Adrenal gland (tissue), 12 donors: ENCODE results near the gene CDK17. TPM values are rescaled to one million over a fixed set of nuclear protein-coding genes. Genes with fewer than 3 reads are reported as not detected.
"Not testable (repeated sequence)": the region's sequence is repeated elsewhere in the genome, so short reads cannot be mapped to it uniquely, and the experiment has no call there.

Experiments
- DNase-seq, 7 donors: peaks; one replicate each; pipeline ENCODE4 v3.0.0-alpha.2; 2019 to 2020
- H3K27ac ChIP-seq, 5 donors: fragments of 200-600 bp; sonication (generic) in 4 of 5; 1 replicate in 3 of 5; 2 replicates in 2 of 5; pipeline versions ENCODE4 v1.5.1 to v1.8.0; 2016 to 2020; ENCODE audit warnings: mild to moderate bottlenecking in 1 of 5
- H3K27me3 ChIP-seq: fragments of 200-600 bp; 2 replicates; pipeline ENCODE4 v1.8.0; 2021
- H3K36me3 ChIP-seq, 2 donors: fragments of 200-600 bp; replicated peaks in 1 of 2; 1 replicate in 1 of 2; 2 replicates in 1 of 2; pipeline versions ENCODE4 v1.5.1 to v1.8.0; 2018 to 2022
- H3K4me1 ChIP-seq, 2 donors: fragments of 200-600 bp; replicated peaks in 1 of 2; 1 replicate in 1 of 2; 2 replicates in 1 of 2; pipeline versions ENCODE4 v1.5.1 to v1.8.0; 2018 to 2021
- H3K4me3 ChIP-seq, 4 donors: fragments of 200-600 bp; sonication (generic) in 3 of 4; one replicate each; pipeline ENCODE4 v1.5.1; 2016 to 2018
- H3K9me3 ChIP-seq, 3 donors: fragments of 200-600 bp; sonication (generic) in 1 of 3; replicated peaks in 1 of 3; 1 replicate in 2 of 3; 2 replicates in 1 of 3; pipeline versions ENCODE4 v1.5.1 to v1.8.0; 2016 to 2021
- POLR2A ChIP-seq, 2 donors: fragments of 450-650 bp; IDR thresholded peaks; one replicate each; pipeline ENCODE4 v1.6.1; 2017; ENCODE audit warnings: antibody characterized with exemption in 2 of 2, mild to moderate bottlenecking in 2 of 2, moderate library complexity in 1 of 2
- WGBS, 4 donors: extraction: QIAGEN DNeasy Blood & Tissue Kit in 2 of 4; methylation state at CpG; one replicate each; pipeline versions ENCODE4 v1.1.5 to v1.1.7; 2013 to 2017; 5-methylcytosine and 5-hydroxymethylcytosine counted together
- intact Hi-C, 2 donors: fragments of 100-400 bp; cut with DNase I; formaldehyde crosslinking; loops; one replicate each; pipeline versions ENCODE4 v1.14.1 to v1.15.0; 2022 to 2023
- polyA plus RNA-seq, 3 donors: library from polyadenylated mRNA; stranded (reverse); fragments of 200-250 nt in 2 of 3; fragments of 350-450 nt in 1 of 3; fragmentation: Illumina TruSeq in 1 of 3; extraction: RNeasy Lipid Tissue Mini Kit (QIAGEN cat#74804) in 1 of 3; gene quantifications; one replicate each; pipeline ENCODE4 v1.2.3, GENCODE V29; 2013 to 2014
- total RNA-seq, 9 donors: library from RNA; depleted of rRNA in 4 of 9; stranded (reverse); fragments of >200 nt in 4 of 9; fragments of 120-200 nt in 1 of 9; fragmentation: NEBNext Ultra II Directional in 1 of 9; extraction: Animal tissue kit (Norgen Biotek cat#: 25700) in 1 of 9; gene quantifications; one replicate each; pipeline versions ENCODE4 v1.1.0 to v1.2.4, GENCODE V29; 2013 to 2023
- TF ChIP-seq, protein P1 (sequence below), 6 experiments: fragments of 450-650 bp in 4 of 6; fragments of 200-600 bp in 2 of 6; sonication (generic) in 1 of 6; IDR thresholded peaks; 1 replicate in 5 of 6; 2 replicates in 1 of 6; pipeline versions ENCODE4 v1.5.1 to v1.8.0; 2016 to 2021; ENCODE audit warnings: antibody characterized with exemption in 6 of 6, mild to moderate bottlenecking in 2 of 6, moderate library complexity in 1 of 6
- donor health status: healthy with polysubstance abuse.
- donor health status: Bipolar disorder and iron deficiency.
- donor health status: DM: yes; HTN: yes; CAD: no.
- donor health status: DM: no; HTN: no; CAD: no.
- donor health status: DM: no; HTN: no; CAD: no.
- donor health status: DM: yes; HTN: yes; CAD: no.

CDK17 gene
- total and polyA plus RNA-seq, 12 donors = 8.0 to 52.6 (median 21.1) TPM

DNA sequence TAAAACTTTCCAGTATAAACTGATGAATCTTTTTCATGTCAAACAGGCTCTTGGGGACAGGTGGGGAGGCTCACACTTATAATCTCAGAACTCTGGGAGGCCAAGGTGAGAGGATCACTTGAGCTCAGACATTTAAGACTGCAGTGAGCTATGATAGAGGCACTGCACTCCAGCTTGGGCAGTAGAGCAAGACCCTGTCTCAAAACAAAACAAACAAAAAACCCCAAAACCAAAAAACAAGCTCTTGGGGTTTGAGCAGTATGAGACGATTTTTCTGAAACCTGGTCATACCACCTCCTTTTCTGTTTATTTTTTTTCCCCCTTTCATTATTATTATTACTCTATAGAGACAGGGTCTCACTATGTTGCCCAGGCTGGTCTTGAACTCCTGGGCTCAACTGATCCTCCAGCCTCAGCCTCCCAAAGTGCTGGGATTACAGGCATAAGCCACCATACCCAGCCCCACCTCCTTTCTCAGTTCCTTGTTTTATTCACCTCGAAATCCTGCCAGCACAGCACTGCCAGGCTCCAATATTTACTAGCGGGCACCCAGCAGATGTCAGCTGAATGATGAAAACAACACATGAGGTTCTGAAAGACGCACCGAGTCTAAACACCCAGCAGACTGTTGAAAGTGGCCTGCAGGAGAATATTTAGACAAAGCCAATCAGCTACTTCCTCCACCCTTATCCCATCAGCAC lies 19.5 kb upstream of the CDK17 start:
- DNase-seq = no peak
- no peak overlapping the region for H3K27ac ChIP-seq
- H3K4me3 ChIP-seq = no peak overlapping the region
- H3K27me3 ChIP-seq = no peaks in the 10 kb centered on the region
- no peaks in the 10 kb centered on the region for H3K4me1 ChIP-seq
- no peaks in the 10 kb centered on the region for H3K9me3 ChIP-seq
- H3K36me3 ChIP-seq = no peaks in the 10 kb centered on the region
- no peak for TF ChIP-seq POLR2A (IDR thresholded peaks at IDR 0.05)
- TF ChIP-seq, protein P1, sequence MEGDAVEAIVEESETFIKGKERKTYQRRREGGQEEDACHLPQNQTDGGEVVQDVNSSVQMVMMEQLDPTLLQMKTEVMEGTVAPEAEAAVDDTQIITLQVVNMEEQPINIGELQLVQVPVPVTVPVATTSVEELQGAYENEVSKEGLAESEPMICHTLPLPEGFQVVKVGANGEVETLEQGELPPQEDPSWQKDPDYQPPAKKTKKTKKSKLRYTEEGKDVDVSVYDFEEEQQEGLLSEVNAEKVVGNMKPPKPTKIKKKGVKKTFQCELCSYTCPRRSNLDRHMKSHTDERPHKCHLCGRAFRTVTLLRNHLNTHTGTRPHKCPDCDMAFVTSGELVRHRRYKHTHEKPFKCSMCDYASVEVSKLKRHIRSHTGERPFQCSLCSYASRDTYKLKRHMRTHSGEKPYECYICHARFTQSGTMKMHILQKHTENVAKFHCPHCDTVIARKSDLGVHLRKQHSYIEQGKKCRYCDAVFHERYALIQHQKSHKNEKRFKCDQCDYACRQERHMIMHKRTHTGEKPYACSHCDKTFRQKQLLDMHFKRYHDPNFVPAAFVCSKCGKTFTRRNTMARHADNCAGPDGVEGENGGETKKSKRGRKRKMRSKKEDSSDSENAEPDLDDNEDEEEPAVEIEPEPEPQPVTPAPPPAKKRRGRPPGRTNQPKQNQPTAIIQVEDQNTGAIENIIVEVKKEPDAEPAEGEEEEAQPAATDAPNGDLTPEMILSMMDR (IDR thresholded peaks at IDR 0.05) = no peak
- WGBS, 4 donors = 77 to 91% (median 84%) methylated on average over 5 of the region's 5 CpGs
- intact Hi-C loops = no loop called here

- DNase-seq, H3K9me3 ChIP-seq, H3K4me3 ChIP-seq, H3K4me1 ChIP-seq, H3K36me3 ChIP-seq, H3K27me3 ChIP-seq, intact Hi-C loops, H3K27ac ChIP-seq: not testable (repeated sequence)
- WGBS, 4 donors = 90 to 100% (median 92%) methylated on average over 2 of the region's 2 CpGs
Observed at GRCh38 chr12:96417688-96418087, 17.4 kb upstream of the CDK17 start.

GRCh38 chr12:96416033-96416799 lies 16.0 kb upstream of the CDK17 start:
- Histone ChIP-seq H3K36me3 (no peaks in the 10 kb centered on the region), H3K27me3 (no peaks in the 10 kb centered on the region), H3K4me3 (no peak overlapping the region), H3K27ac (no peak overlapping the region), H3K9me3 (no peaks in the 10 kb centered on the region), H3K4me1 (no peaks in the 10 kb centered on the region)
- no peak for DNase-seq
- intact Hi-C loops = no loop called here
- TF ChIP-seq POLR2A (IDR thresholded peaks at IDR 0.05) = no peak
- 54 to 72% (median 69%) methylated on average over 7 of the region's 7 CpGs for WGBS, 4 donors

- Histone ChIP-seq H3K27ac (no peak overlapping the region), H3K4me3 (no peak overlapping the region), H3K27me3 (no peaks in the 10 kb centered on the region), H3K9me3 (no peaks in the 10 kb centered on the region), H3K4me1 (no peaks in the 10 kb centered on the region), H3K36me3 (no peaks in the 10 kb centered on the region)
- intact Hi-C loops = no loop called here
- WGBS, 4 donors = 79 to 96% (median 90%) methylated on average over 1 of the region's 1 CpG
- TF ChIP-seq POLR2A (IDR thresholded peaks at IDR 0.05) = no peak
- TF ChIP-seq, protein P1 (IDR thresholded peaks at IDR 0.05) = no peak
- no peak for DNase-seq
Observed at GRCh38 chr12:96414637-96415036, 14.4 kb upstream of the CDK17 start.

DNA sequence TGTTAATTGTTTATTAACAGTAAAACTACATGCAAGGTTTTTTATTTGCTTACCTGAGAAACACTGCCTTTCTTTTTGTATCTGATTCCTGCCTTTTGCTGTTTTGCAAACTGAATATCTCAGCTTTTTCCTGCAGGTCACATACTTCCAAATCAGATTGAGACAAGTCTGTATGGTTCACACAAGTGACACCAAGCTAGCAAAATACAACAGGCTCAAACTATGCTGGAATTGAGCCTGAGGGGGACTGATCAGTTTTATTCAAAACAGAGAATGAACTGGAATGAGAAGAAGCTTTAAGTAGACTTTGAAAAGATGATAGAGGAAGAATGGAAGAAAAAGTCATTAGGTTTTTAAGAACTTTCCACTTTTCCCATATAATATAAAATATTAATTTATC lies 12.2 kb upstream of the CDK17 start:
- Histone ChIP-seq H3K4me1 (no peaks in the 10 kb centered on the region), H3K4me3 (no peak overlapping the region), H3K27me3 (no peaks in the 10 kb centered on the region), H3K36me3 (no peaks in the 10 kb centered on the region), H3K27ac (no peak overlapping the region), H3K9me3 (no peaks in the 10 kb centered on the region)
- no peak for DNase-seq
- intact Hi-C loops = no loop called here
- TF ChIP-seq, protein P1 (IDR thresholded peaks at IDR 0.05) = no peak
- TF ChIP-seq POLR2A (IDR thresholded peaks at IDR 0.05) = no peak
